Measurements from ENCODE around the gene TMEFF1. TPM values are rescaled to one million over a fixed set of nuclear protein-coding genes. Genes with fewer than 3 reads are reported as not detected.
A peak's percentile ranks its signal among the peaks of the same experiment; 100 is the strongest.

Gene TMEFF1
- total RNA-seq, 1 experiment from 2014 or later: 65.5 TPM

DNA sequence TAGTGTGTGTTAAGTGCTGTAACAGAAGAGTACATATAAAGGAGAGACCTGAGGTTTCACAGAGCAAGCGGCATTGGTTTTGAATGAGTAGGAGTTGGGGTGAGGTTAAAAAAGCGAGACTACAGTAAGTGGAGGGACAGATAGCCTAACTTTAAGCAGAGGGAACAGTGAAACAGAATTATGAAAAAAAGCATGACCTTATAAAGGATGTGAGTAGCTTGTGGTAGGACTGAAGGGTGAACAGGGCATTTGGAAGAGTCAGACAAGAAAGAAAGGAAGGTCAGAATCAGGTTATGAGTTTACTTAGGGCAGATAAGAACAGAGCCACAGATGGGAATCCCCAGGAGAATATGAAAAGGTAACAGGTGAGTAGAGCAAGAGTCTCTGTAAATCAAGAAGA, 23.5 kb upstream of the TMEFF1 start:
- Histone ChIP-seq H4K5ac (ENCODE audit: insufficient read length, low read depth, low read length) (no peak overlapping the region), H4K20me1 (ENCODE audit: control insufficient read depth, insufficient read depth, insufficient read length) (no peaks in the 10 kb centered on the region)
- TF ChIP-seq, protein P1, sequence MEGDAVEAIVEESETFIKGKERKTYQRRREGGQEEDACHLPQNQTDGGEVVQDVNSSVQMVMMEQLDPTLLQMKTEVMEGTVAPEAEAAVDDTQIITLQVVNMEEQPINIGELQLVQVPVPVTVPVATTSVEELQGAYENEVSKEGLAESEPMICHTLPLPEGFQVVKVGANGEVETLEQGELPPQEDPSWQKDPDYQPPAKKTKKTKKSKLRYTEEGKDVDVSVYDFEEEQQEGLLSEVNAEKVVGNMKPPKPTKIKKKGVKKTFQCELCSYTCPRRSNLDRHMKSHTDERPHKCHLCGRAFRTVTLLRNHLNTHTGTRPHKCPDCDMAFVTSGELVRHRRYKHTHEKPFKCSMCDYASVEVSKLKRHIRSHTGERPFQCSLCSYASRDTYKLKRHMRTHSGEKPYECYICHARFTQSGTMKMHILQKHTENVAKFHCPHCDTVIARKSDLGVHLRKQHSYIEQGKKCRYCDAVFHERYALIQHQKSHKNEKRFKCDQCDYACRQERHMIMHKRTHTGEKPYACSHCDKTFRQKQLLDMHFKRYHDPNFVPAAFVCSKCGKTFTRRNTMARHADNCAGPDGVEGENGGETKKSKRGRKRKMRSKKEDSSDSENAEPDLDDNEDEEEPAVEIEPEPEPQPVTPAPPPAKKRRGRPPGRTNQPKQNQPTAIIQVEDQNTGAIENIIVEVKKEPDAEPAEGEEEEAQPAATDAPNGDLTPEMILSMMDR (conservative IDR thresholded peaks at IDR 0.05): no peak

More for the DNA sequence above, 23.5 kb upstream of the TMEFF1 start:
- H2BK120ac ChIP-seq (ENCODE audit: low read depth, low read length, poor library complexity, severe bottlenecking): no peak overlapping the region
- H3K79me2 ChIP-seq (ENCODE audit: insufficient read depth, low read length): no peaks in the 10 kb centered on the region
- H4K91ac ChIP-seq (ENCODE audit: insufficient read length, low read depth, low read length): no peak overlapping the region
- no peak overlapping the region for H2BK5ac ChIP-seq (ENCODE audit: insufficient read length, low read length)
- H3K27ac ChIP-seq (ENCODE audit: insufficient read length, low read depth, low read length): no peak overlapping the region
- H4K8ac ChIP-seq (replicated peaks; ENCODE audit: insufficient read length, low read depth, low read length): no peak overlapping the region
- H2BK15ac ChIP-seq (ENCODE audit: low read depth, low read length): no peak overlapping the region
- DNase-seq: no peak
- no peak overlapping the region for H3K23ac ChIP-seq (ENCODE audit: insufficient read length, low read depth, low read length)
- H3T11ph ChIP-seq (ENCODE audit: low read length): no peak overlapping the region
- no peak overlapping the region for H3K18ac ChIP-seq (ENCODE audit: insufficient read length, low read depth, low read length)
- peak overlapping the region in 1 of 3 experiments; percentile 3; a peak in 3 of 7 replicates for H3K27ac Mint-ChIP-seq
- no peak overlapping the region for H3K14ac ChIP-seq (ENCODE audit: insufficient read depth, low read length)
- no peaks in the 10 kb centered on the region for H3K27me3 ChIP-seq (ENCODE audit: insufficient read depth, low read length)
- no peak overlapping the region for H3K4me2 ChIP-seq (ENCODE audit: insufficient read depth, insufficient read length, low read length)
- H2BK12ac ChIP-seq (ENCODE audit: insufficient read length, low read depth, low read length): no peak overlapping the region
- H2BK20ac ChIP-seq (ENCODE audit: low read depth, low read length, poor library complexity, severe bottlenecking): no peak overlapping the region
- no peak overlapping the region for H3K56ac ChIP-seq (ENCODE audit: insufficient read length, low read depth, low read length)
- H2AFZ ChIP-seq (ENCODE audit: low read length): no peak overlapping the region
- no peaks in the 10 kb centered on the region for H3K79me1 ChIP-seq (ENCODE audit: insufficient read depth, low read depth, low read length, poor library complexity, severe bottlenecking)
- no peak overlapping the region for H2AK5ac ChIP-seq (ENCODE audit: insufficient read length, low read length)
- H3K4me1 ChIP-seq (ENCODE audit: insufficient read depth, low read length): no peaks in the 10 kb centered on the region
- peaks cover 18 to 45% (median 41%) of the 10 kb centered on the region in 3 experiments; a peak in 6 of 7 replicates for H3K36me3 Mint-ChIP-seq (ENCODE audit: insufficient read depth in 1 of 3, low read depth in 3 of 3)
- no CpG with 5 or more reads among the region's 2 CpGs for WGBS (ENCODE audit: extremely low coverage, insufficient read length, low lambda C conversion rate)
- H3K27me3 Mint-ChIP-seq (ENCODE audit: low read depth): no peaks in the 10 kb centered on the region
- H3K4ac ChIP-seq (ENCODE audit: low read depth, low read length): no peak overlapping the region
- H3K4me1 Mint-ChIP-seq: peaks cover 17 to 19% of the 10 kb centered on the region in 2 experiments
- no peaks in the 10 kb centered on the region for H3K9me3 ChIP-seq (ENCODE audit: control insufficient read depth, low read depth, low read length)
- no peaks in the 10 kb centered on the region for H3K9me3 Mint-ChIP-seq
- H3K4me3 Mint-ChIP-seq: no peak overlapping the region
- no peak overlapping the region for H3K9ac ChIP-seq (ENCODE audit: extremely low read depth, insufficient read length, low read length)
- no peaks in the 10 kb centered on the region for H3K23me2 ChIP-seq (ENCODE audit: insufficient read length, low read depth, low read length, poor library complexity, severe bottlenecking)
